IMR-90 (cell line): ENCODE results near the gene CDX1. TPM values are rescaled to one million over a fixed set of nuclear protein-coding genes. Genes with fewer than 3 reads are reported as not detected.
A peak's percentile ranks its signal among the peaks of the same experiment; 100 is the strongest.

Experiments
- ATAC-seq: fragments of 200-7000 bp; cut with Tn5 transposase; 2 replicates; pipeline ENCODE4 v1.9.1; 2020; ENCODE audit warnings: low read depth, mild to moderate bottlenecking, moderate library complexity
- BruUV-seq: library from RNA; stranded (reverse); fragments of 400-500 nt; replicated peaks from 2 replicates; lab custom pipeline; 2021; lab: Mats Ljungman, UMichigan
- CTCF ChIA-PET: fragments of 300-600 bp; formaldehyde crosslinking; extraction: SDS; loops from one replicate; lab custom pipeline; 2021; ENCODE audit warnings: antibody characterized with exemption; lab: Yijun Ruan, JAX
- POLR2A ChIA-PET: fragments of 300-600 bp; sonication (Branson Sonifier 250); formaldehyde crosslinking; loops from one replicate; lab custom pipeline; 2022; ENCODE audit warnings: antibody characterized with exemption; ENCODE audit not compliant: unreplicated experiment; lab: Charles Lee
- DNase-seq: peaks from one replicate; pipeline ENCODE4 v3.0.0; 2013
- H2AFZ ChIP-seq: replicated peaks from 2 replicates; pipeline ENCODE3; 2013; ENCODE audit warnings: low read length, mild to moderate bottlenecking; ENCODE audit not compliant: poor library complexity
- H2AK5ac ChIP-seq: 2 replicates; pipeline ENCODE4 v1.6.1; 2013; ENCODE audit warnings: low read depth, low read length, inconsistent platforms
- H2AK9ac ChIP-seq: replicated peaks from 2 replicates; pipeline ENCODE3; 2013; ENCODE audit warnings: mild to moderate bottlenecking, low read depth, low read length, moderate library complexity; ENCODE audit not compliant: poor library complexity
- H2BK120ac ChIP-seq: 2 replicates; pipeline ENCODE4 v1.6.1; 2013; ENCODE audit warnings: low read depth, low read length, inconsistent platforms
- H2BK15ac ChIP-seq: 3 replicates; pipeline ENCODE4 v1.6.1; 2013; ENCODE audit warnings: low read depth, low read length, inconsistent platforms
- H2BK20ac ChIP-seq: 2 replicates; pipeline ENCODE4 v1.6.1; 2013; ENCODE audit warnings: low read depth, mild to moderate bottlenecking, inconsistent platforms, low read length, moderate library complexity
- H2BK5ac ChIP-seq: 2 replicates; pipeline ENCODE4 v1.6.1; 2013; ENCODE audit warnings: mild to moderate bottlenecking, low read depth, low read length, inconsistent platforms; ENCODE audit not compliant: poor library complexity, severe bottlenecking
- H3K14ac ChIP-seq: replicated peaks from 2 replicates; pipeline ENCODE4 v1.6.1; 2013; ENCODE audit warnings: low read depth, low read length, inconsistent platforms
- H3K18ac ChIP-seq: 2 replicates; pipeline ENCODE4 v1.6.1; 2013; ENCODE audit warnings: low read depth, low read length, control low read depth
- H3K23ac ChIP-seq: 2 replicates; pipeline ENCODE4 v1.6.1; 2013; ENCODE audit warnings: low read depth, low read length, inconsistent platforms
- H3K27ac ChIP-seq: 2 replicates; pipeline ENCODE4 v1.5.1; 2013; ENCODE audit warnings: mild to moderate bottlenecking, control low read depth, low read length; ENCODE audit not compliant: insufficient read depth
- H3K27me3 ChIP-seq: 2 replicates; pipeline ENCODE4 v1.6.1; 2013; ENCODE audit warnings: low read length; ENCODE audit not compliant: control insufficient read depth, insufficient read depth
- H3K36me3 ChIP-seq: 2 replicates; pipeline ENCODE4 v1.6.1; 2013; ENCODE audit warnings: low read length, mixed read lengths; ENCODE audit not compliant: control insufficient read depth, insufficient read depth
- H3K4ac ChIP-seq: 2 replicates; pipeline ENCODE4 v1.6.1; 2013; ENCODE audit warnings: low read depth, low read length, inconsistent platforms
- H3K4me1 ChIP-seq: 2 replicates; pipeline ENCODE4 v1.6.1; 2013; ENCODE audit warnings: low read length, mixed read lengths; ENCODE audit not compliant: control insufficient read depth, insufficient read depth
- H3K4me2 ChIP-seq: 2 replicates; pipeline ENCODE4 v1.6.1; 2013; ENCODE audit warnings: low read depth, mild to moderate bottlenecking, control low read depth, low read length, moderate library complexity
- H3K4me3 ChIP-seq: 2 replicates; pipeline ENCODE4 v1.5.1; 2013; ENCODE audit warnings: low read depth, mild to moderate bottlenecking, control low read depth, low read length, moderate library complexity; ENCODE audit not compliant: insufficient read depth
- H3K56ac ChIP-seq: 2 replicates; pipeline ENCODE4 v1.6.1; 2013; ENCODE audit warnings: low read length, inconsistent platforms; ENCODE audit not compliant: insufficient read depth; ENCODE audit errors: extremely low read depth
- H3K79me1 ChIP-seq, 2 experiments: 2 replicates each; pipeline ENCODE4 v1.6.1; 2013; ENCODE audit warnings: low read length in 2 of 2, inconsistent platforms in 1 of 2, low read depth in 1 of 2
- H3K9ac ChIP-seq: 2 replicates; pipeline ENCODE4 v1.6.1; 2013; ENCODE audit warnings: low read depth, low read length, control low read depth
- H3K9me1 ChIP-seq: 2 replicates; pipeline ENCODE4 v1.6.1; 2013; ENCODE audit warnings: low read length, inconsistent platforms; ENCODE audit not compliant: insufficient read depth
- H3K9me3 ChIP-seq: 2 replicates; pipeline ENCODE4 v1.6.1; 2013; ENCODE audit warnings: low read length; ENCODE audit not compliant: control insufficient read depth, insufficient read depth
- H4K20me1 ChIP-seq: 2 replicates; pipeline ENCODE4 v1.6.1; 2013; ENCODE audit warnings: low read length, inconsistent platforms; ENCODE audit not compliant: insufficient read depth
- H4K5ac ChIP-seq: 2 replicates; pipeline ENCODE4 v1.6.1; 2013; ENCODE audit warnings: mild to moderate bottlenecking, low read depth, low read length, control low read depth
- H4K8ac ChIP-seq, 2 experiments: 2 replicates each; pipeline ENCODE4 v1.6.1; 2013; ENCODE audit warnings: low read depth in 2 of 2, low read length in 2 of 2, control low read depth in 1 of 2, inconsistent platforms in 1 of 2
- H4K91ac ChIP-seq: 2 replicates; pipeline ENCODE4 v1.6.1; 2013; ENCODE audit warnings: low read depth, low read length, inconsistent platforms; ENCODE audit not compliant: insufficient read depth
- BHLHE40 ChIP-seq: fragments of 150-350 bp; IDR thresholded peaks from 2 replicates; pipeline ENCODE4 v1.6.1; 2016; ENCODE audit warnings: mild to moderate bottlenecking, low read depth, low read length
- CEBPB ChIP-seq: IDR thresholded peaks from 2 replicates; pipeline ENCODE4 v1.6.1; 2012; ENCODE audit warnings: low read depth, low read length, improper control_type of control experiment
- CHD1 ChIP-seq: IDR thresholded peaks from 2 replicates; pipeline ENCODE4 v1.6.1; 2012; ENCODE audit warnings: low read depth, low read length, improper control_type of control experiment
- FOS ChIP-seq: fragments of 150-350 bp; IDR thresholded peaks from 2 replicates; pipeline ENCODE4 v1.6.1; 2016; ENCODE audit warnings: low read depth, low read length
- MAFK ChIP-seq: IDR thresholded peaks from 2 replicates; pipeline ENCODE4 v1.6.1; 2012; ENCODE audit warnings: low read depth, low read length, improper control_type of control experiment
- MAZ ChIP-seq: IDR thresholded peaks from 2 replicates; pipeline ENCODE4 v1.6.1; 2012; ENCODE audit warnings: low read depth, mild to moderate bottlenecking, low read length, improper control_type of control experiment, moderate library complexity, borderline replicate concordance
- NFE2L2 ChIP-seq: fragments of 150-350 bp; IDR thresholded peaks from 2 replicates; pipeline ENCODE4 v1.6.1; 2016; ENCODE audit warnings: low read depth, mild to moderate bottlenecking, low read length
- POLR2A ChIP-seq: IDR thresholded peaks from 2 replicates; pipeline ENCODE4 v1.6.1; 2012; ENCODE audit warnings: mild to moderate bottlenecking, low read depth, low read length
- RAD21 ChIP-seq: IDR thresholded peaks from 2 replicates; pipeline ENCODE4 v1.6.1; 2012; ENCODE audit warnings: low read length, improper control_type of control experiment
- RCOR1 ChIP-seq: IDR thresholded peaks from 2 replicates; pipeline ENCODE4 v1.6.1; 2012; ENCODE audit warnings: mild to moderate bottlenecking, low read length, improper control_type of control experiment; ENCODE audit not compliant: insufficient replicate concordance
- RFX5 ChIP-seq: IDR thresholded peaks from 2 replicates; pipeline ENCODE4 v1.8.0; 2012; ENCODE audit warnings: low read depth, mild to moderate bottlenecking, low read length, moderate library complexity
- SMC3 ChIP-seq: fragments of 150-350 bp; IDR thresholded peaks from 2 replicates; pipeline ENCODE4 v1.6.1; 2016; ENCODE audit warnings: low read depth, mild to moderate bottlenecking, antibody characterized with exemption, low read length, moderate library complexity
- WGBS, 2 experiments: methylation state at CpG; one replicate each; pipeline versions ENCODE4 v1.1.5 to v1.1.7; 2013; ENCODE audit warnings: missing lambda C conversion rate in 2 of 2; ENCODE audit not compliant: insufficient read length in 1 of 2; ENCODE audit errors: extremely low coverage in 2 of 2; 5-methylcytosine and 5-hydroxymethylcytosine counted together
- dilution Hi-C: fragments of 300-500 bp; cut with HindIII; formaldehyde crosslinking; loops from one replicate; pipeline ENCODE4 v1.14.3; 2018; ENCODE audit warnings: low sequenced_read_pairs; ENCODE audit not compliant: unreplicated experiment
- in situ Hi-C: fragments of 300-500 bp; cut with MboI; formaldehyde crosslinking; loops from 3 replicates; pipeline ENCODE4 v1.14.3; 2019; ENCODE audit warnings: low sequenced_read_pairs, inconsistent platforms, mixed read lengths
- intact Hi-C: fragments of 100-400 bp; cut with micrococcal nuclease; formaldehyde crosslinking; loops from 2 replicates; pipeline ENCODE4 v1.10.0; 2022
- polyA plus RNA-seq, 3 experiments: library from polyadenylated mRNA; depleted of rRNA; stranded (reverse); fragments of >200 nt; gene quantifications; 2 replicates each; pipeline ENCODE4 v1.2.3, GENCODE V29; 2012; ENCODE audit warnings: low replicate concordance in 1 of 3
- total RNA-seq: library from RNA; depleted of rRNA; stranded (reverse); fragments of >200 nt; gene quantifications from 2 replicates; pipeline ENCODE4 v1.2.3, GENCODE V29; 2012
- TF ChIP-seq, protein P1 (sequence below): fragments of 150-350 bp; IDR thresholded peaks from 2 replicates; pipeline ENCODE4 v1.6.1; 2017; ENCODE audit warnings: mild to moderate bottlenecking, antibody characterized with exemption, low read length, low read depth
- TF ChIP-seq, protein P2 (sequence below): fragments of 150-350 bp; IDR thresholded peaks from 2 replicates; pipeline ENCODE4 v1.6.1; 2016; ENCODE audit warnings: low read depth, mild to moderate bottlenecking, low read length, moderate library complexity, borderline replicate concordance
- TF ChIP-seq, protein P3 (sequence below): conservative IDR thresholded peaks from 2 replicates; pipeline ENCODE4 v1.5.1; 2012; ENCODE audit warnings: mild to moderate bottlenecking, low read depth, low read length, improper control_type of control experiment

CDX1 gene
- total and polyA plus RNA-seq, 2 of the 4 experiments (the other 2 are of a cell fraction) = 0.18 to 0.24 TPM

DNA sequence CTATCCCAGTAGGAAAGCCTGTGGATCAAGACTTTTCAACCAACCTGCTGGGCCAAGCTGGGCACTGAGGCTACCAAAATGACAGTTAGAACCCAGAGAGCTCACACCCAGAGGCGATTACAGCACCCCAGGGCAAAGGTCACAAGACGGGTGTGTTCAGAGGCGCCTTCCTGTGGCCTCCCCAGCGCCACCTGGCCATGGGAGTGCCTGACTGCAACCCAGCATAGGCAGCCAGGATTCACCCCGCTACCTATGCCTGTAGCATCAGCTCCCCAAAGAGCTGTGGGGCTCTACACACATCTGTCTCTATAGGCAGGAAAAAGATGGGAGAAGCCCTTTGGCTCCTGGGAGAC lies 44.4 kb upstream of the CDX1 start:
- intact Hi-C loops (no loop called here), dilution Hi-C loops (no loop called here), in situ Hi-C loops (no loop called here)
- Histone ChIP-seq H3K4ac (no peak overlapping the region), H3K27ac (no peak overlapping the region), H3K23ac (no peak overlapping the region), H2BK120ac (no peak overlapping the region), H3K14ac (no peak overlapping the region), H3K79me1 (peaks cover 17 to 53% of the 10 kb centered on the region in 2 experiments), H2BK15ac (no peak overlapping the region), H3K9me3 (no peaks in the 10 kb centered on the region), H3K36me3 (peaks cover 96% of the 10 kb centered on the region), H3K9me1 (no peaks in the 10 kb centered on the region), H3K27me3 (no peaks in the 10 kb centered on the region), H4K5ac (no peak overlapping the region), H4K91ac (no peak overlapping the region), H2BK20ac (no peak overlapping the region), H2BK5ac (no peak overlapping the region), H3K4me2 (no peak overlapping the region), H3K4me3 (no peak overlapping the region), H4K8ac (no peak overlapping the region), H4K20me1 (no peaks in the 10 kb centered on the region), H3K4me1 (no peaks in the 10 kb centered on the region), H3K18ac (no peak overlapping the region), H3K9ac (no peak overlapping the region), H2AK9ac (no peak overlapping the region), H2AK5ac (no peak overlapping the region), H3K56ac (no peak overlapping the region), H2AFZ (no peak overlapping the region)
- ATAC-seq (peak; percentile 18; the same call in 1 of the 2 replicates), DNase-seq (no peak)
- ChIA-PET CTCF (interaction anchor here (0.6 kb wide), 1 partner anchor 93 kb away, joined by 3 read pairs; no protein-coding TSS in a partner anchor), POLR2A (no interaction called here)
- no CpG with 5 or more reads among the region's 5 CpGs for WGBS, 2 experiments
- TF ChIP-seq FOS = no peak
- TF ChIP-seq MAFK = no peak
- TF ChIP-seq, protein P1, sequence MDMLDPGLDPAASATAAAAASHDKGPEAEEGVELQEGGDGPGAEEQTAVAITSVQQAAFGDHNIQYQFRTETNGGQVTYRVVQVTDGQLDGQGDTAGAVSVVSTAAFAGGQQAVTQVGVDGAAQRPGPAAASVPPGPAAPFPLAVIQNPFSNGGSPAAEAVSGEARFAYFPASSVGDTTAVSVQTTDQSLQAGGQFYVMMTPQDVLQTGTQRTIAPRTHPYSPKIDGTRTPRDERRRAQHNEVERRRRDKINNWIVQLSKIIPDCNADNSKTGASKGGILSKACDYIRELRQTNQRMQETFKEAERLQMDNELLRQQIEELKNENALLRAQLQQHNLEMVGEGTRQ = no peak
- TF ChIP-seq CHD1 = no peak
- TF ChIP-seq NFE2L2 = no peak
- no peak; the same call in 1 of the 2 replicates for TF ChIP-seq SMC3
- TF ChIP-seq BHLHE40 = no peak
- TF ChIP-seq MAZ = no peak
- no peak for TF ChIP-seq CEBPB
- TF ChIP-seq POLR2A = no peak
- TF ChIP-seq RFX5 = no peak
- TF ChIP-seq RCOR1 = no peak
- TF ChIP-seq RAD21 = 0 out of 2 replicates have a peak, but pooled peaks have one; percentile 26
- TF ChIP-seq, protein P2, sequence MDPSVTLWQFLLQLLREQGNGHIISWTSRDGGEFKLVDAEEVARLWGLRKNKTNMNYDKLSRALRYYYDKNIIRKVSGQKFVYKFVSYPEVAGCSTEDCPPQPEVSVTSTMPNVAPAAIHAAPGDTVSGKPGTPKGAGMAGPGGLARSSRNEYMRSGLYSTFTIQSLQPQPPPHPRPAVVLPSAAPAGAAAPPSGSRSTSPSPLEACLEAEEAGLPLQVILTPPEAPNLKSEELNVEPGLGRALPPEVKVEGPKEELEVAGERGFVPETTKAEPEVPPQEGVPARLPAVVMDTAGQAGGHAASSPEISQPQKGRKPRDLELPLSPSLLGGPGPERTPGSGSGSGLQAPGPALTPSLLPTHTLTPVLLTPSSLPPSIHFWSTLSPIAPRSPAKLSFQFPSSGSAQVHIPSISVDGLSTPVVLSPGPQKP = no peak
- TF ChIP-seq, protein P3, sequence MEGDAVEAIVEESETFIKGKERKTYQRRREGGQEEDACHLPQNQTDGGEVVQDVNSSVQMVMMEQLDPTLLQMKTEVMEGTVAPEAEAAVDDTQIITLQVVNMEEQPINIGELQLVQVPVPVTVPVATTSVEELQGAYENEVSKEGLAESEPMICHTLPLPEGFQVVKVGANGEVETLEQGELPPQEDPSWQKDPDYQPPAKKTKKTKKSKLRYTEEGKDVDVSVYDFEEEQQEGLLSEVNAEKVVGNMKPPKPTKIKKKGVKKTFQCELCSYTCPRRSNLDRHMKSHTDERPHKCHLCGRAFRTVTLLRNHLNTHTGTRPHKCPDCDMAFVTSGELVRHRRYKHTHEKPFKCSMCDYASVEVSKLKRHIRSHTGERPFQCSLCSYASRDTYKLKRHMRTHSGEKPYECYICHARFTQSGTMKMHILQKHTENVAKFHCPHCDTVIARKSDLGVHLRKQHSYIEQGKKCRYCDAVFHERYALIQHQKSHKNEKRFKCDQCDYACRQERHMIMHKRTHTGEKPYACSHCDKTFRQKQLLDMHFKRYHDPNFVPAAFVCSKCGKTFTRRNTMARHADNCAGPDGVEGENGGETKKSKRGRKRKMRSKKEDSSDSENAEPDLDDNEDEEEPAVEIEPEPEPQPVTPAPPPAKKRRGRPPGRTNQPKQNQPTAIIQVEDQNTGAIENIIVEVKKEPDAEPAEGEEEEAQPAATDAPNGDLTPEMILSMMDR = peak; percentile 17; the same call in 1 of the 2 replicates
- BruUV-seq = no TSS peak
